ENCODE results near the gene ZNF808.
"Not testable (repeated sequence)": the region's sequence is repeated elsewhere in the genome, so short reads cannot be mapped to it uniquely, and the experiment has no call there.

DNA sequence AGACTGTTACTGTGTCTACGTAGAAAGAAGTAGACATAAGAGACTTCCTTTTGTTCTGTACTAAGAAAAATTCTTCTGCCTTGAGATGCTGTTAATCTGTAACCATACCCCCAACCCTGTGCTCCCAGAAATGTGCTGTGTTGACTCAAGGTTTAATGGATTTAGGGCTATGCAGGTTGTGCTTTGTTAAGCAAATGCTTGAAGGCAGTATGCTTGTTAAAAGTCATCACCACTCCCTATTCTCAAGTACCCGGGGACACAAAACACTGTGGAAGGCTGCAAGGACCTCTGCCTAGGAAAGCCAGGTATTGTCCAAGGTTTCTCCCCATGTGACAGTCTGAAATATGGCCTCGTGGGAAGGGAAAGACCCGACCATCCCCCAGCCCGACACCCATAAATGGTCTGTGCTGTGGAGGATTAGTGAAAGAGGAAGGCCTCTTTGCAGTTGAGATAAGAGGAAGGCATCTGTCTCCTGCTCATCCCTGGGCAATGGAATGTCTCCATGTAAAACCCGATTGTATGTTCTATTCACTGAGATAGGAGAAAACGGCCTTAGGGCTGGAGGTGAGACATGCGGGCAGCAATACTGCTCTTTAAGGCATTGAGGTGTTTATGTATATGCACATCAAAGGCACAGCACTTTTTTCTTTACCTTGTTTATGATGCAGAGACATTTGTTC lies 41.8 kb upstream of the ZNF808 start:
- TF ChIP-seq POLR2A (IDR thresholded peaks at IDR 0.05): not testable (repeated sequence)
- TF ChIP-seq, protein P1, sequence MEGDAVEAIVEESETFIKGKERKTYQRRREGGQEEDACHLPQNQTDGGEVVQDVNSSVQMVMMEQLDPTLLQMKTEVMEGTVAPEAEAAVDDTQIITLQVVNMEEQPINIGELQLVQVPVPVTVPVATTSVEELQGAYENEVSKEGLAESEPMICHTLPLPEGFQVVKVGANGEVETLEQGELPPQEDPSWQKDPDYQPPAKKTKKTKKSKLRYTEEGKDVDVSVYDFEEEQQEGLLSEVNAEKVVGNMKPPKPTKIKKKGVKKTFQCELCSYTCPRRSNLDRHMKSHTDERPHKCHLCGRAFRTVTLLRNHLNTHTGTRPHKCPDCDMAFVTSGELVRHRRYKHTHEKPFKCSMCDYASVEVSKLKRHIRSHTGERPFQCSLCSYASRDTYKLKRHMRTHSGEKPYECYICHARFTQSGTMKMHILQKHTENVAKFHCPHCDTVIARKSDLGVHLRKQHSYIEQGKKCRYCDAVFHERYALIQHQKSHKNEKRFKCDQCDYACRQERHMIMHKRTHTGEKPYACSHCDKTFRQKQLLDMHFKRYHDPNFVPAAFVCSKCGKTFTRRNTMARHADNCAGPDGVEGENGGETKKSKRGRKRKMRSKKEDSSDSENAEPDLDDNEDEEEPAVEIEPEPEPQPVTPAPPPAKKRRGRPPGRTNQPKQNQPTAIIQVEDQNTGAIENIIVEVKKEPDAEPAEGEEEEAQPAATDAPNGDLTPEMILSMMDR (IDR thresholded peaks at IDR 0.05): not testable (repeated sequence)
